Epithelial cell of esophagus (primary cell): Measurements from ENCODE around the gene NRM.

ENCODE experiments used
- DNase-seq: peaks from one replicate; pipeline ENCODE4 v3.0.0; 2010; ENCODE audit warnings: low read depth
- H3K4me3 ChIP-seq: 2 replicates; pipeline ENCODE4 v1.5.1; 2011; ENCODE audit warnings: mild to moderate bottlenecking, low read length, control low read depth
- TF ChIP-seq, protein P1 (sequence below): IDR thresholded peaks from 2 replicates; pipeline ENCODE4 v1.5.1; 2011; ENCODE audit warnings: low read depth, mild to moderate bottlenecking, low read length, control low read depth, inconsistent platforms; ENCODE audit not compliant: insufficient read depth; ENCODE audit errors: missing control alignments

The NRM gene

DNA sequence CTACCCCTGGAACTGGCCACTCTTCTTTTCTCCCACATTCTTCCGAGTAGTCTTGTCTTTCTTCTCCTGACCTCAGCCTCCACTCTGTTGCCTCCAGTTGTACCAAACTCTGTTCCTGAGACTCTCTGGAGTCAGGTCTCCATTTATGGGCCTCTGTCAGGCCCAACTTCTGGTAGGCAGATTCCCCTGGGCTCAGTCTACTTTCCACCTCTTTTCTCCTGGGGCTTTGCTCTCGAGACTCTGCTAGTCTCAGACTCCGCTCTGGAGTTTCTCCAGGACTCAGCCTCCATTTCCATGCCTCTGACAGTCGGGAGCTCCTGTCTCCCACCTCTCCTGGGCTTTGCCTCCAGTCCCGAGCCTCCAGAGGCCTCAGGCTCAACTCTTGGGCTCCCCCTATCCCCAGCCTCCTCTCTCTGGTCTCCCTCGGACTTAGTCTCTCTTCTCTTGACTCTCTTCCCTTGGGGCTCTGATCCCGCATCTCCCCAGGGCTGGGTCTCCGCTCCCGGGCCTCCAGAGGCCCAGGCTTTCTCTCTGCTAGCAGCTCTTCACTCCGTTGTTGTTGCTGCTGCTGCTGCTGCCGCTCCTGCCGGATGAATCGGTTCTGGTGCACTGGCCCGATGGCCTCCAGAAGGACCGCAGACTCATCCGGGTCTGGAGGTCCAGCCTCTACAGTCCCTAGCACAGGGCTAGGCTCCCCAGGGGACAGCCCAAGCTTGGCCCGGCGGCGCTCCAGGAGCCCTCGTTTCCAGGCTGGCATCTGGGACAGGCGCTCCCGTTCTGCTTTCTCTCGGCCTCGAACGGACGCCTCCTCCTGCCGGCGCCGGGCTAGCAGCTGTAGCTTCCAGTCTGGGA, 5.4 kb downstream of the NRM start:
- TF ChIP-seq, protein P1, sequence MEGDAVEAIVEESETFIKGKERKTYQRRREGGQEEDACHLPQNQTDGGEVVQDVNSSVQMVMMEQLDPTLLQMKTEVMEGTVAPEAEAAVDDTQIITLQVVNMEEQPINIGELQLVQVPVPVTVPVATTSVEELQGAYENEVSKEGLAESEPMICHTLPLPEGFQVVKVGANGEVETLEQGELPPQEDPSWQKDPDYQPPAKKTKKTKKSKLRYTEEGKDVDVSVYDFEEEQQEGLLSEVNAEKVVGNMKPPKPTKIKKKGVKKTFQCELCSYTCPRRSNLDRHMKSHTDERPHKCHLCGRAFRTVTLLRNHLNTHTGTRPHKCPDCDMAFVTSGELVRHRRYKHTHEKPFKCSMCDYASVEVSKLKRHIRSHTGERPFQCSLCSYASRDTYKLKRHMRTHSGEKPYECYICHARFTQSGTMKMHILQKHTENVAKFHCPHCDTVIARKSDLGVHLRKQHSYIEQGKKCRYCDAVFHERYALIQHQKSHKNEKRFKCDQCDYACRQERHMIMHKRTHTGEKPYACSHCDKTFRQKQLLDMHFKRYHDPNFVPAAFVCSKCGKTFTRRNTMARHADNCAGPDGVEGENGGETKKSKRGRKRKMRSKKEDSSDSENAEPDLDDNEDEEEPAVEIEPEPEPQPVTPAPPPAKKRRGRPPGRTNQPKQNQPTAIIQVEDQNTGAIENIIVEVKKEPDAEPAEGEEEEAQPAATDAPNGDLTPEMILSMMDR: peak; percentile 12
- DNase-seq: peak; percentile 45
- H3K4me3 ChIP-seq: peak overlapping the region; percentile 70

DNA sequence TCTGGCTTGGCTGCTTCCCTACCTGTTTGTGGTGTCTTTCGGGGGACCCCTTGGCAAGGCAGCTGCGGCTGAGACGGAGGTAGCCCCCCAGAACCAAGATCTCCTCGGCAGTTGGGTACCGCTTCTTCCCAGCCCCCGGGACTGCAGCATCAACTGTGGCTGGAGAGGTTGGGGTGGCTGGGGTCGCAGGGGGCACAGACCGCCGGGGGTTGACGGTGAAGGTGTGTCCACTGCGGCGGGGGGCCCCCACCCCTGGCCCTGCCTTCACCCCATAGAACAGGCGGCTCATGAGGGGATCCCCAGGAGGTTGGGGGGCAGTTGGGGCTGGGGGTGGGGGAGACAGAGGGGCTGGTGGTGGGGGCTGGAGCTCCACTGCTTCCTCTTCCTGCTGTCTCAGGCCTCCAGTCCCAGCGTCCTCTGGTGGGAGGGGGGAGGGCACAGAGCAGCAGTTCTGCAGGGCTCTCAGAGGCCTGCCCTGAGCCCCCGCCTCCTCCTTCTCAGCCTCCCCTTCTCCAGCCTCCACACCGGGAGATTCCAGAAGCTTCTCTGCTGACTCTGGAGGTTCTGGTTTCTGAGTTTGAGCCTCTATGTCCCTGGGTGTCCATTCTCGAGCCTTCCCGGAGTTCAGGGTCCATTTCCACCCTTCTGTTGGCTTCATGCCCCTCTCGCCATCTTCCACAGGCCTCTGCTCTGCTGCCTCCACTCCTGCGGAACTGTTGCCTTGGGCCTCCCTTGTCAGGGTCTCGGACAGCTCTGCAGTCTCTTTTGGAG, 6.2 kb downstream of the NRM start:
- H3K4me3 ChIP-seq: peak overlapping the region; percentile 70
- TF ChIP-seq, protein P1: no peak
- DNase-seq: peak; percentile 44

- DNase-seq: peak; percentile 21
- peak overlapping the region; percentile 70 for H3K4me3 ChIP-seq
- TF ChIP-seq, protein P1: no peak
Measured at GRCh38 chr6:30683980-30684338, 6.8 kb downstream of the NRM start.

GRCh38 chr6:30683183-30683979, 7.4 kb downstream of the NRM start:
- peak overlapping the region; percentile 70 for H3K4me3 ChIP-seq
- DNase-seq: no peak
- TF ChIP-seq, protein P1: no peak

- TF ChIP-seq, protein P1: no peak
- peak overlapping the region; percentile 70 for H3K4me3 ChIP-seq
- peak; percentile 84 for DNase-seq
Measured at GRCh38 chr6:30682143-30683117, 8.4 kb downstream of the NRM start.

- TF ChIP-seq, protein P1: no peak
- H3K4me3 ChIP-seq: no peak overlapping the region
- DNase-seq: no peak
Measured at GRCh38 chr6:30681766-30682142, 9.0 kb downstream of the NRM start.
